NCI-H2196 treated with DMSO at 0.1 percent for 48 hours (cell line): ENCODE measurements around the gene FSTL3.
A peak's percentile ranks its signal among the peaks of the same experiment; 100 is the strongest.
"Not testable (repeated sequence)": the region's sequence is repeated elsewhere in the genome, so short reads cannot be mapped to it uniquely, and the experiment has no call there.

Experiments used
- DNase-seq: peaks from one replicate; lab custom pipeline; 2025; ENCODE audit not compliant: unreplicated experiment; lab: John Stamatoyannopoulos, UW

The FSTL3 gene

GRCh38 chr19:660793-661426 lies 15.3 kb upstream of the FSTL3 start:
- DNase-seq: no peak

- no peak for DNase-seq
These were observed 14.6 kb upstream of the FSTL3 start for GRCh38 chr19:661427-662196.

- DNase-seq: no peak
These were observed 13.8 kb upstream of the FSTL3 start for GRCh38 chr19:662207-662961.

GRCh38 chr19:662962-663681 lies 13.1 kb upstream of the FSTL3 start, which contains the start of gene RNF126:
RNF126 (minus strand) TSS chr19:663214; CDS start chr19:663121, 93 bp downstream.
- DNase-seq: peak; percentile 82

- DNase-seq: no peak
These were observed 12.5 kb upstream of the FSTL3 start for GRCh38 chr19:663682-664117.

GRCh38 chr19:664913-665443 lies 11.2 kb upstream of the FSTL3 start:
- DNase-seq: peak; percentile 73

- DNase-seq: not testable (repeated sequence)
These were observed 9.1 kb upstream of the FSTL3 start for GRCh38 chr19:666985-667573.

GRCh38 chr19:668675-669434 lies 7.3 kb upstream of the FSTL3 start:
- DNase-seq: not testable (repeated sequence)

- DNase-seq: no peak
These were observed 5.5 kb upstream of the FSTL3 start for GRCh38 chr19:670609-671075.

- DNase-seq: no peak
These were observed 1.7 kb upstream of the FSTL3 start for GRCh38 chr19:674282-675151.

- no peak for DNase-seq
These were observed 219 bp upstream of the FSTL3 start for GRCh38 chr19:676007-676338.

- DNase-seq: no peak
These were observed 1.0 kb downstream of the FSTL3 start for GRCh38 chr19:677201-677600.

GRCh38 chr19:677601-678436 lies 1.6 kb downstream of the FSTL3 start:
- DNase-seq: no peak

- no peak for DNase-seq
These were observed 2.7 kb downstream of the FSTL3 start for GRCh38 chr19:678791-679388.

GRCh38 chr19:679418-680286 lies 3.5 kb downstream of the FSTL3 start:
- no peak for DNase-seq

- DNase-seq: peak; percentile 95
These were observed 4.3 kb downstream of the FSTL3 start for GRCh38 chr19:680287-681028.
